HEK293 (cell line): Measurements from ENCODE around the gene IL10RA.

Experiments
- CTCF ChIA-PET: fragments of 350-600 bp; formaldehyde crosslinking; extraction: SDS; loops from one replicate; lab custom pipeline; 2021; ENCODE audit warnings: antibody characterized with exemption; lab: Yijun Ruan, JAX
- POLR2A ChIA-PET: fragments of 300-600 bp; formaldehyde crosslinking; extraction: SDS; loops from one replicate; lab custom pipeline; 2020; ENCODE audit warnings: antibody characterized with exemption, inconsistent platforms; lab: Yijun Ruan, JAX
- H3K27ac ChIP-seq: fragments of 200-500 bp; sonication (Bioruptor generic); 2 replicates; pipeline ENCODE4 v1.5.1; 2014; ENCODE audit warnings: low read depth, low read length, control low read depth, inconsistent platforms; ENCODE audit errors: extremely low read depth
- H3K36me3 ChIP-seq, 2 experiments: fragments of 200-500 bp in 1 of 2; sonication (Bioruptor generic) in 1 of 2; 1 replicate in 1 of 2; 2 replicates in 1 of 2; pipeline ENCODE4 v1.5.1; 2014 to 2017; ENCODE audit warnings: inconsistent platforms in 2 of 2, low read length in 2 of 2; ENCODE audit not compliant: control insufficient read depth in 2 of 2, insufficient read depth in 1 of 2
- H3K4me1 ChIP-seq: fragments of 200-500 bp; sonication (Bioruptor generic); 2 replicates; pipeline ENCODE4 v1.5.1; 2014; ENCODE audit warnings: mild to moderate bottlenecking, low read length, inconsistent platforms; ENCODE audit not compliant: control insufficient read depth, insufficient read depth
- H3K4me3 ChIP-seq: 2 replicates; pipeline ENCODE4 v1.5.1; 2011; ENCODE audit warnings: low read depth, mild to moderate bottlenecking, control low read depth, low read length, moderate library complexity
- H3K9me3 ChIP-seq: fragments of 200-500 bp; sonication (Bioruptor generic); 2 replicates; pipeline ENCODE4 v1.5.1; 2014; ENCODE audit warnings: low read depth, low read length, inconsistent platforms; ENCODE audit not compliant: control insufficient read depth, insufficient read depth
- KLF1 ChIP-seq: fragments of 450-650 bp; formaldehyde crosslinking; IDR thresholded peaks from 2 replicates; pipeline ENCODE4 v1.5.1; 2016; ENCODE audit warnings: missing biosample characterization, missing genetic modification characterization
- MEIS1 ChIP-seq: sonication (generic); formaldehyde crosslinking; IDR thresholded peaks from 2 replicates; pipeline ENCODE4 v1.8.1; 2022; ENCODE audit warnings: missing genetic modification reagents, mild to moderate bottlenecking, borderline replicate concordance
- MYNN ChIP-seq: fragments of 450-650 bp; formaldehyde crosslinking; IDR thresholded peaks from 2 replicates; pipeline ENCODE4 v1.5.1; 2016; ENCODE audit warnings: missing biosample characterization, missing genetic modification characterization, borderline replicate concordance
- ZBTB10 ChIP-seq: fragments of 450-650 bp; formaldehyde crosslinking; IDR thresholded peaks from 2 replicates; pipeline ENCODE4 v1.5.1; 2016; ENCODE audit warnings: missing biosample characterization, missing genetic modification characterization
- ZBTB20 ChIP-seq: fragments of 450-650 bp; formaldehyde crosslinking; IDR thresholded peaks from 2 replicates; pipeline ENCODE4 v1.5.1; 2016; ENCODE audit warnings: missing biosample characterization, missing genetic modification characterization
- ZBTB48 ChIP-seq: fragments of 450-650 bp; formaldehyde crosslinking; IDR thresholded peaks from 2 replicates; pipeline ENCODE4 v1.5.1; 2016; ENCODE audit warnings: missing biosample characterization, missing genetic modification characterization
- ZBTB7A ChIP-seq: fragments of 450-650 bp; formaldehyde crosslinking; IDR thresholded peaks from 2 replicates; pipeline ENCODE4 v1.5.1; 2016; ENCODE audit warnings: low read depth, missing biosample characterization, missing genetic modification characterization
- ZEB2 ChIP-seq: fragments of 450-650 bp; formaldehyde crosslinking; IDR thresholded peaks from 2 replicates; pipeline ENCODE4 v1.5.1; 2016; ENCODE audit warnings: missing biosample characterization, missing genetic modification characterization
- ZNF10 ChIP-seq: fragments of 450-650 bp; formaldehyde crosslinking; IDR thresholded peaks from 2 replicates; pipeline ENCODE4 v1.5.1; 2017; ENCODE audit warnings: missing biosample characterization, missing genetic modification characterization
- ZNF174 ChIP-seq: fragments of 450-650 bp; formaldehyde crosslinking; IDR thresholded peaks from 2 replicates; pipeline ENCODE4 v1.5.0; 2017; ENCODE audit warnings: missing biosample characterization, mild to moderate bottlenecking, missing genetic modification characterization
- ZNF19 ChIP-seq: fragments of 450-650 bp; formaldehyde crosslinking; IDR thresholded peaks from 2 replicates; pipeline ENCODE4; 2016; ENCODE audit warnings: missing biosample characterization, missing genetic modification characterization, low read depth
- ZNF280D ChIP-seq: fragments of 450-650 bp; formaldehyde crosslinking; IDR thresholded peaks from 2 replicates; pipeline ENCODE4 v1.5.1; 2016; ENCODE audit warnings: missing biosample characterization, missing genetic modification characterization
- ZNF335 ChIP-seq: fragments of 450-650 bp; formaldehyde crosslinking; conservative IDR thresholded peaks from 2 replicates; pipeline ENCODE4 v1.5.1; 2016; ENCODE audit warnings: missing biosample characterization, missing genetic modification characterization
- ZNF416 ChIP-seq: fragments of 450-650 bp; formaldehyde crosslinking; IDR thresholded peaks from 2 replicates; pipeline ENCODE4 v1.5.1; 2016; ENCODE audit warnings: missing biosample characterization, missing genetic modification characterization
- ZNF48 ChIP-seq: fragments of 450-650 bp; formaldehyde crosslinking; IDR thresholded peaks from 2 replicates; pipeline ENCODE4 v1.5.1; 2016; ENCODE audit warnings: missing biosample characterization, missing genetic modification characterization
- ZNF555 ChIP-seq: fragments of 450-650 bp; formaldehyde crosslinking; conservative IDR thresholded peaks from 2 replicates; pipeline ENCODE4 v1.5.1; 2017; ENCODE audit warnings: missing biosample characterization, mild to moderate bottlenecking, missing genetic modification characterization, inconsistent platforms
- ZNF580 ChIP-seq: fragments of 450-650 bp; formaldehyde crosslinking; IDR thresholded peaks from 2 replicates; pipeline ENCODE4 v1.5.1; 2016; ENCODE audit warnings: missing biosample characterization, missing genetic modification characterization
- ZNF624 ChIP-seq: fragments of 450-650 bp; formaldehyde crosslinking; IDR thresholded peaks from 2 replicates; pipeline ENCODE4 v1.5.1; 2017; ENCODE audit warnings: missing biosample characterization, missing genetic modification characterization
- ZNF629 ChIP-seq: fragments of 450-650 bp; formaldehyde crosslinking; IDR thresholded peaks from 2 replicates; pipeline ENCODE4 v1.5.1; 2017; ENCODE audit warnings: missing biosample characterization, missing genetic modification characterization
- ZNF707 ChIP-seq: fragments of 450-650 bp; formaldehyde crosslinking; IDR thresholded peaks from 2 replicates; pipeline ENCODE4 v1.5.1; 2016; ENCODE audit warnings: missing biosample characterization, missing genetic modification characterization
- ZNF785 ChIP-seq: fragments of 450-650 bp; formaldehyde crosslinking; IDR thresholded peaks from 2 replicates; pipeline ENCODE4 v1.5.1; 2016; ENCODE audit warnings: missing biosample characterization, missing genetic modification characterization
- ZSCAN23 ChIP-seq: fragments of 450-650 bp; formaldehyde crosslinking; IDR thresholded peaks from 2 replicates; pipeline ENCODE4 v1.5.1; 2016; ENCODE audit warnings: missing biosample characterization, missing genetic modification characterization
- ZSCAN4 ChIP-seq: fragments of 450-650 bp; formaldehyde crosslinking; IDR thresholded peaks from 2 replicates; pipeline ENCODE4 v1.5.1; 2017; ENCODE audit warnings: missing biosample characterization, missing genetic modification characterization
- ZXDB ChIP-seq: fragments of 450-650 bp; formaldehyde crosslinking; IDR thresholded peaks from 2 replicates; pipeline ENCODE4 v1.5.1; 2016; ENCODE audit warnings: missing biosample characterization, missing genetic modification characterization
- TF ChIP-seq, protein P1 (sequence below): fragments of 450-650 bp; formaldehyde crosslinking; IDR thresholded peaks from 2 replicates; pipeline ENCODE4 v1.5.1; 2016; ENCODE audit warnings: missing biosample characterization, missing genetic modification characterization

Gene IL10RA

DNA sequence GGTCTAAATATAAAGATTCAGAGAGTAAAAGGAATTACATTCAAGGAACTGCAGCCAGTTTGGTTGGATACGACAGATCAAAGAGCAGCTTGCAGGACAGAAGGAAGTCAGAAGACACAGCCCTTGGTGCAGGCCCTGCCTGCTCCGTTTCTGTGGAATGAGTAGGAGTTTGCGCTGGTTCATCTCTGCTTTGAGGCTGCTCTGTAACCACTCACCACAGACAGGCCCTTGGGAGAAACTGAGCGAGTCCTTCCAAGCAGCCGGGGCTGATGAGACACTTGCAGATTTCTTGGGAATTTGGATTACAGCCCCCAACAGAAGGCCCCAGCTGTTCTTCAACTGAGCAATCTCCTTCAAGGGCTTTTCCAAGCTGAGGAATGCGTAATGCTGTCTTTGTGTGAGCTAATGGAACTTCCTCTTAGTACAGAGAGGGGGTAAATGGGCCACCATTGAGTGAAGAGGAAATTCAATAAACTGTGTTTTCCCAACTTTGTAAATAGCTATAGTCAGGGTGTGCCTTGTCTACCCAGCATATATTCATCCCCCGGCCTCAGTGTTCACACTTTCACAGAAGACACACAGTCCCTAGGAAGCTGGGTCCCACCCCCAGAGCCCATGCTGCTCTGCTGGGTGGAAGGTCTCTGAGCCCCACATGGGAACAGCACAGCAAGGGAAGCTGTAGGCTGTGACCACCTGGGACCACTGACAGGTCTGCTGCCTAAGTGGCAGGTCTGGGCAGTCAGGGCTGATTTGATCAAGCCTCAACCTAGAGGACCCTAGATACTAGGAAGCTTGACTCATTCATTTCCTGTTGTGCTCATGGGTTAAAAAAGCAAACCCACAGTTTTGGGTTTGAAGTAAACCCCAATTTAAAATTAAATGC, 16.6 kb downstream of the IL10RA start:
- no peak overlapping the region for H3K27ac ChIP-seq
- POLR2A ChIA-PET: no interaction called here
- CTCF ChIA-PET: interaction anchor here (1.2 kb wide), 1 partner anchor 56 kb away, joined by 5 read pairs; no protein-coding TSS in a partner anchor

GRCh38 chr11:118003456-118003855, 17.3 kb downstream of the IL10RA start:
- H3K4me1 ChIP-seq: no peaks in the 10 kb centered on the region
- H3K9me3 ChIP-seq: no peaks in the 10 kb centered on the region
- no peak overlapping the region for H3K4me3 ChIP-seq
- no peak overlapping the region for H3K27ac ChIP-seq
- POLR2A ChIA-PET: no interaction called here
- H3K36me3 ChIP-seq: no peaks in the 10 kb centered on the region
- CTCF ChIA-PET: interaction anchor here (1.2 kb wide), 1 partner anchor 56 kb away, joined by 5 read pairs; no protein-coding TSS in a partner anchor
- TF ChIP-seq MEIS1 (CRISPR knock-in tag) (no peak), ZBTB10 (tag by site-specific recombination) (no peak), ZNF174 (no peak), ZNF280D (no peak), ZSCAN23 (tag by site-specific recombination) (no peak), ZNF707 (tag by site-specific recombination) (no peak), ZNF555 (tag by site-specific recombination) (no peak), MYNN (tag by site-specific recombination) (no peak), KLF1 (no peak), ZNF785 (tag by site-specific recombination) (no peak), ZBTB48 (tag by site-specific recombination) (no peak), ZXDB (tag by site-specific recombination) (no peak), ZNF48 (tag by site-specific recombination) (no peak), ZNF416 (tag by site-specific recombination) (no peak), ZBTB7A (tag by site-specific recombination) (no peak), ZNF580 (tag by site-specific recombination) (no peak), ZNF19 (no peak), ZNF624 (tag by site-specific recombination) (no peak)
- TF ChIP-seq, protein P1, sequence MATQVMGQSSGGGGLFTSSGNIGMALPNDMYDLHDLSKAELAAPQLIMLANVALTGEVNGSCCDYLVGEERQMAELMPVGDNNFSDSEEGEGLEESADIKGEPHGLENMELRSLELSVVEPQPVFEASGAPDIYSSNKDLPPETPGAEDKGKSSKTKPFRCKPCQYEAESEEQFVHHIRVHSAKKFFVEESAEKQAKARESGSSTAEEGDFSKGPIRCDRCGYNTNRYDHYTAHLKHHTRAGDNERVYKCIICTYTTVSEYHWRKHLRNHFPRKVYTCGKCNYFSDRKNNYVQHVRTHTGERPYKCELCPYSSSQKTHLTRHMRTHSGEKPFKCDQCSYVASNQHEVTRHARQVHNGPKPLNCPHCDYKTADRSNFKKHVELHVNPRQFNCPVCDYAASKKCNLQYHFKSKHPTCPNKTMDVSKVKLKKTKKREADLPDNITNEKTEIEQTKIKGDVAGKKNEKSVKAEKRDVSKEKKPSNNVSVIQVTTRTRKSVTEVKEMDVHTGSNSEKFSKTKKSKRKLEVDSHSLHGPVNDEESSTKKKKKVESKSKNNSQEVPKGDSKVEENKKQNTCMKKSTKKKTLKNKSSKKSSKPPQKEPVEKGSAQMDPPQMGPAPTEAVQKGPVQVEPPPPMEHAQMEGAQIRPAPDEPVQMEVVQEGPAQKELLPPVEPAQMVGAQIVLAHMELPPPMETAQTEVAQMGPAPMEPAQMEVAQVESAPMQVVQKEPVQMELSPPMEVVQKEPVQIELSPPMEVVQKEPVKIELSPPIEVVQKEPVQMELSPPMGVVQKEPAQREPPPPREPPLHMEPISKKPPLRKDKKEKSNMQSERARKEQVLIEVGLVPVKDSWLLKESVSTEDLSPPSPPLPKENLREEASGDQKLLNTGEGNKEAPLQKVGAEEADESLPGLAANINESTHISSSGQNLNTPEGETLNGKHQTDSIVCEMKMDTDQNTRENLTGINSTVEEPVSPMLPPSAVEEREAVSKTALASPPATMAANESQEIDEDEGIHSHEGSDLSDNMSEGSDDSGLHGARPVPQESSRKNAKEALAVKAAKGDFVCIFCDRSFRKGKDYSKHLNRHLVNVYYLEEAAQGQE (tag by site-specific recombination): no peak

More for the DNA sequence above, 16.6 kb downstream of the IL10RA start:
- Histone ChIP-seq H3K36me3 (no peaks in the 10 kb centered on the region), H3K9me3 (no peaks in the 10 kb centered on the region), H3K4me3 (no peak overlapping the region), H3K4me1 (no peaks in the 10 kb centered on the region)
- TF ChIP-seq ZNF785 (tag by site-specific recombination) (no peak), ZNF335 (tag by site-specific recombination) (no peak), ZEB2 (tag by site-specific recombination) (no peak), ZNF10 (tag by site-specific recombination) (no peak), ZSCAN4 (tag by site-specific recombination) (no peak), ZBTB20 (tag by site-specific recombination) (no peak), ZNF629 (tag by site-specific recombination) (no peak)
- TF ChIP-seq, all 188 proteins: peak for 0
